NCI-H2029 (cell line): ENCODE data around the gene PPP1R36.
"Not testable (repeated sequence)": the region's sequence is repeated elsewhere in the genome, so short reads cannot be mapped to it uniquely, and the experiment has no call there.

ENCODE experiments used
- DNase-seq: peaks from one replicate; lab custom pipeline; 2025; lab: John Stamatoyannopoulos, UW

PPP1R36 gene, protein sequence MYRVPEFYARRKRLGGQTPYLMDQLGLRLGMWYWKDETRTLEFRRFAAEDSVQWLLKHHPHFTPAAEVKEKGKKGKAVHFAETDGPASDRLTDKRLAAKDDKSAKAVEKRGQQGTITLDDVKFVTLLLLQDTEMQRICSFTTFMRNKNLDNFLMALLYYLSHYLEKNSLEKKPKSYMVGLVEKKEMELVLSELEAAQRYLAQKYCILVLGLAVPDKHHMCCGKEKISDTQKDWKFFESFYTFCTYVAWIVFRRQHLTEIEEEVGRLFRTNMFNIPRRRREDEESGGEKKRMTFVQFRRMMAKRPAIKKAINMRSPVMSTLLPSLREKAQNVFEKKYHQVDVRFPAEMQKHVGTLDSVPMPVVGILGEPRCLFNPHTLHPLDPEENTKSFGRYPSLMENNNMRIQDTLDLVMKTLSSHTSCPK

DNA sequence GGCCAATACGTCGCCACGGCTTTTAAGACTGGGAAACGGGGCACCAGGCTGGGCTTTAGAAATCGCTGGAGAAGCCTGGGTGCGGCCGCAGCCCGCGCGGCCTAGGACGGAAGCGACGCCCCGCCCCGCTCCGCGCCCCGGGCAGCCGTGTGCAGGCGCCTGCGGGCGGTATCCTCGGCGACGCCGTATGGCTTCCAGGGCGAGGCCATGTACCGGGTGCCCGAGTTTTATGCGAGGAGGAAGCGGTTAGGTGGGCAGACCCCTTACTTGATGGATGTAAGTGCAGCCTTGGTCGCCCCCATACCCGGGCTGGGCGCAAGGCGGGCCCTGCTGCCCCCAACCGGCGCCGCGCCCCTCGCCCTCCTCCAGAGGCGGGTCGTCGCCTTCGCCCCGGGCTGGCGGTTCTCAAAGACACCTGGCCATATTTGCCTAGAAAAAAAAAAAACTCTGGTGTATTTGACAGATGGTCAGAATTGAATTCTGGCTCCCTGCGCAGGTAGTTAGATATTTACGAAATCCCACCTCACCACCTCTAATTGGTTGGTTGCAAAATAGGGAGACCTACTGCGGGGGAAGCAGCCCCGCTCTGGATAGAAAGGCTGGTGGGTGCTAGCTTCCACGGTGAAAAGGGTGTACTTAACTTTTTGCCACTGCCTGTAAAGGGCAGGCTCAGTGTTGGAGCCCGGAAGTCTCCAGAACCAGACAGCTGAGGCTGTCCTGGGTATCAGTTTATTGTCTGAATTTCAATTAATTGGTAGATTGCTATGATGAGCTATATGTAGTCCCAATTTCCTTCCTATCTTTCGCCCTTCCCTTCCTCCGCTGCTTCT, at the start of gene PPP1R36:
Gene PPP1R36, plus strand, starts transcription at position 171 of the 830 bp plus-strand sequence. Its CDS starts 37 bp downstream, at position 208.
- DNase-seq: peak; percentile 3

- no peak for DNase-seq
Measured at GRCh38 chr14:64500088-64500487, 49.7 kb upstream of the PPP1R36 start.

GRCh38 chr14:64501411-64502171, 48.2 kb upstream of the PPP1R36 start:
- peak; percentile 10 for DNase-seq

- no peak for DNase-seq
Measured at GRCh38 chr14:64502456-64502855, 47.3 kb upstream of the PPP1R36 start.

- DNase-seq: no peak
Measured at GRCh38 chr14:64502887-64503433, 46.8 kb upstream of the PPP1R36 start.

- peak; percentile 74 for DNase-seq
Measured at GRCh38 chr14:64503434-64504309, 46.1 kb upstream of the PPP1R36 start, which contains the start of gene ZBTB25. Gene ZBTB25 (minus strand): TSS chr14:64503838. CDS start chr14:64490533, 13,305 bp downstream.

DNA sequence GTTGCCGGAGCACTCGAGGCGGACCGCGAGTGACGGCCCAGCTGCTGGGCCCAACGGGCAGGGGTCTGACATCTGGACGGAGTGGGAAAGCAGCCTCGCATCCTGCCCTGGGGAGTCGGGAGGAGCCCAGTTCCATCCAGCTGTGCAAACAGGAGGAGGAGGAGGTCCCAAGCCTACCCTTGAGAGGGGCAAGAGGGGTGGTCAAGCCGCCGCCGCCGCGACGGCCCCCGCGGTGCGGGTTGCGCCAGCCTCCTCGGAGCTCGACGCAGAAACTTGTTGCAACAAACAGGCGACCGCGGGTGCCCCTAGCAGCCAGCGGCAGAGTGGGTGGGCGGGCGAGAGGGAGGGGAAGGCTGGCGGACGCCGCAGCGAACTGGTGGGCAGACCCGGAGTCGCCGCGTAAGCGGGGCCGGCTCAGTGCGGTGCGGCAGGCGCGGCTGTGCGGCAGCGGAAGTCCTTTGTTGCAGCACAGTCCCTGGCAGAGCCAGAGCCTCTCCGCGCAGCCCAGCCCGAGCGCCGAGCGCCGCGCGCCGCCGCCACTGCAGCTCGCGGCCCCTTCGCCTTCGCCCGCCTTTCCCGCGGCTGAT, 45.4 kb upstream of the PPP1R36 start, which contains the start of gene ZBTB1:
Gene ZBTB1, plus strand, starts transcription at position 461 of the 587 bp plus-strand sequence. CDS start 16,735 bp downstream, outside the sequence.
- DNase-seq: peak; percentile 53

GRCh38 chr14:64504897-64505794, 44.6 kb upstream of the PPP1R36 start:
- DNase-seq: peak; percentile 45

- no peak for DNase-seq
Measured at GRCh38 chr14:64506721-64507120, 43.0 kb upstream of the PPP1R36 start.

GRCh38 chr14:64507376-64508156, 42.2 kb upstream of the PPP1R36 start:
- no peak for DNase-seq

DNA sequence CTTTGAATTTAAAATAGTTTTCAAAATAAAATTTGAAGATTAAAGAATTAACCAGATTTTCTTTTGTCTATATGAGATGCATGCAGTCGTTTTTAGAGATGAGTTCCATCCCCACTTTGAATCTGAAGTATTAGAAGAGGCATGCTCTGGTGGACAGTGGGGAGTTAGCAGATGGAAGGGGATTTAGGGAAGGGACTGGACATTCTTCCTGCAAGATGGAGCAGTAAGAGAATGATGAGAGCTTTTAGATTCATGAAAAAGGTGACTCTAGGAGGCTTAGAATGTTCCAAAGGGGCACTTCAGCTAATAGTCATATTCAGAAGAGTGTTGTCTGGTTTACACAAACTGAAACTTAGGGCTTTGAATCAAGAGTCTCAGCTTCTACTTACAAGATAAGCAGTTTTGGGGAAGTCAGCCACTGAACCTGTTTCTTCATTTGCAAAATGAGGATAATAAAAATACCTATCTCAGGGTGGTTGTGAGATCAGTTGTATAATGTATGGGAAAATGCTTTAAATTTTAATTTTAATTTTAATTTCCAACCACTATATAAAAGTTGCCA, 41.5 kb upstream of the PPP1R36 start:
- no peak for DNase-seq

DNA sequence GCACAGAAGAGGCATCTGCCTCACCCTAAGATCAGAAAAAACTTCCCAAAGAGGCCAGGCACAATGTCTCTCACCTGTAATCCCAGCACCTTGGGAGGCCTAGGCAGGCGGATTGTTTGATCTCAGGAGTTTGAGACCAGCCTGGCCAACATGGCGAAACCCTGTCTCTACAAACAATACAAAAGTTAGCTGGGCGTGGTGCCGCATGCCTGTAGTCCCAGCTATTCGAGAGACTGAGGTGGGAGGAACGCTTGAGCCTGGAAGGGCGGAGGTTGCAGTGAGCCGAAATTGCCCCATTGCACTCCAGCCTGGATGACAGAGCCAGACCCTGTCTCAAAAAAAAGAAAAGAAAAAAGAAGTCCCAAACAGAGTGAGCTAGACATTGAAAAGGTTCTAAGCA, 40.7 kb upstream of the PPP1R36 start:
- no peak for DNase-seq

DNA sequence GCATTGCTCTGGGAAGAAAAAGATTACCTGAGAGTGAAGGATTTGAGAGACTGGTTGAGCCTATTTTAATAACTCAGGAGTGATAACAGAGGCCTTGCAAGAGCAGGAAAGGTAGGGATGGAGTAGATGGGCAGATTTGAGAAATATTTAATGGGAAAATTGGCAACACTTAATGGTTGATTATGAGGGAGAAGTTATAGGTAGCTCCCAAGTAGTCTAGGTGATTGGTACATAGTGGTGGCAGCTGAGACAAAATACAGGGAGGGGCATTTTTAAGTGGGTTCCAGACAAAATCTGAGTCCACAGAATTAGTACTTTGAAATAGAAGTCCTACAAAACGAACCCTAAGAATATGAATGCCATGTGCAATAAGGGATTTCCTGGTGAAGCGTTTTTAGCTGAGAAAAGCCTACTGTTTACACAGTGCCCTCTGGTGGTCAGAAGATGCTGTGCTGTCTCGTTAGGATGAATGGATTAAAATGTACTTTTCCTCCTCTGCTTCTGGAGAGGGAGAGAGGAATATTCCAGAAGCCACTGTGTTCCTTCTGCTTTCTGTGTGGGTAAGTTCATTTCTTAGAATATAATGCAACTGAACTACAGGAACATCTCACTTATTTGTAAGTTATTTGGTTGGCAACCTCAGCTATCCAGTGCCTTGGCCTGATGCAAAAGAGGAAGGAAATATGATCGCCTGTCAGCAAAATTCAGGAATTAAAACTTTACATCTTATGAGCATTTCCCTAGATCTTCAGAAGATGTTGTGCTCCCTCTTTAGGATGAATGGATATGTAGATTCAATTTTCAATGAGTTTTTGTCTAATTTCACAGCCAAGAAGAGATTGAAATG, 38.7 kb upstream of the PPP1R36 start:
- peak; percentile 24 for DNase-seq

DNA sequence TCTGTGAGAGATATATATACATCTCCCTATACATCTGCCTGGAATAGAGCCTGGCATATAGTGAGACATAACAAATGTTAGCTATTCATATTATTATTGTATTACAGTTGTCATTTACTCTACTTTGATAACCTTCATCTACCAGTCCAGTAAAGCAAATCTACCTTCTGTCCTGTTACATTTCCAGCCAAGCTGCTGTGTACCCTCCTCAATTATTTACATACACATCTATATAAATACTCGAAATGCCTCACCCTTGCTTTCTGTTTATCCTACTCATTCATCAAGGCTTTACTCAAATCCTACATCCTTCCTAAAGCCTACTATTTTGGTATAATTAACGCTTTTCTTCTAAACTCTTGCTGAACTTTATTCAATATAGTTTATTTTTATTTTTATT, 36.5 kb upstream of the PPP1R36 start:
- DNase-seq: no peak

DNA sequence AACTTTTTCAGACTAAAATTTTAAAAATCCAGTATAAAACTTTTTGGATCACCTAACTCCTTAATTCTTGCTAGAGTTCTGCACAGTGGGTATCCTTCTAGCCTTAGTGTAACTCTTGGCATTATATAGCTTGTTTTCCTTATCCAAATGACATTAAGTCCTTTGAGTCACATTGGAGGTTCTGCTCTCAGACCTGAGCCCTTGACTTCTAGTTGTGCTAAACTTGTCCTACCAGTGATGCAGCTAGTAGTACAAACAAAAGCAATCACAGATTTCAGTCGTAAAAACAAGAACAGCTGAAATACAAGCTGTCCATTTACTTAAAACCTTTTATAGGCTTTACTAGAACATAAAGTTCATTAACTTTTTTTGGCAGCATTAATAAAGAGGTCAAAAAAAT, 34.7 kb upstream of the PPP1R36 start:
- DNase-seq: no peak

DNA sequence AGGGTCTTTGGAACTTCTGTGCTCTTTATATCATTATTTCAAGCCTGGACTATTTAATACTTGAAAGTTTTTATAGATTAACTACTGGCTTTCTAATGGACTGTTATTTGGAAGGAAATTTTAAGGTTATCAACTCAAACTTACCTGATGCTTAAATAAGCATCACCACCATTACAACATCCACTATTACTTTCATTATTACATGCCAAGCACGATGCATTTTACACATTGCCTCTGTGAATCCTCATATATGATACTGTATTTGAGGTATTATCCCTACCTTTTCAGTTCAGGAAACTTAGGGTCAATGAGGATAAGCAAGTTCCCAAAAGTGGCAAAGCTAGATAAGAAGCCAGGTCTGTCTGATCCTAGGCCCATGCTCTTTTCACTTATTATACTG, 32.8 kb upstream of the PPP1R36 start:
- no peak for DNase-seq

- not testable (repeated sequence) for DNase-seq
Measured at GRCh38 chr14:64517667-64518066, 32.1 kb upstream of the PPP1R36 start.
